ENCODE measurements around the gene CHRM4.

The CHRM4 gene

DNA sequence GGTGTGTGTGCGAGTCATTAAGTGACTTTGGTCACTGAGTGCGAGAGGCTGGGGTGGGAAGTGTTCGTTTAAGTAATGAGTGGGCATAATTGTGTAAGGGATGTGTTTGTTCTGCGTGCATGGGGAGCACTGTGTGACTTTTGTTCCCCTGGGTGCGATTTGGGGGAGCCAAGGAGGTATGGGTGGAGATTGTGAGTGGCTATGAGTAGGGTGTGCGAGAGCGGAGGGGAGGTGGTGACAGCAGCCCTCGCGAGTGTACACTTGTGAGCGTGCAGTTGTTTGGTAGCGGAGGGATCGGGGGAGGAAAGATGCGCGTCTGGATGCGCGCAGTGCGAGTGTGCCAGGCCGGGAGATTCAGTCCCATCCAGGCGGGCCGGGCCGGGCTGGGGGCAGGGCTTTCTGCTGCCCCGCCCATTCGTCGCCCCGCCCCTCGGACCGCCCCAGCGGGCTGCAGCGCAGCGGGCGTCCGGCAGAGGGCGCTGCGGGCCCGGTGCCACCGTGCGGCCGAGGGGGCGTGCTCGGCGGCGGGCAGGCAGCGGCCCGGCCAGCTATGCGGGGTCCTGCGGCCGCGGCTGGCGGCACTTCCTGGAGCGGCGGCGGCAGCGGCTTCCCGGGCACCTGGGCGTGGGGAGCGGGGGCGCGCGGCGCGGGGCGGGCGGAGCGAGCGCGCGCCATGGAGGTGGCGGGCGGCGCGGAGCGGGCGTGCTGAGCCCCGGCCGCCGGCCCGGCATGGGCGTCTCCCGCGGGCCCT is 44.5 kb downstream of the CHRM4 start, which contains the start of gene DGKZ:
TSS of gene DGKZ (plus strand) at position 578 of the 751 bp plus-strand sequence. CDS start 197 bp downstream, outside the sequence.
- peak; percentile 81 to 83 for DNase-seq (ENCODE audit: low read depth in 1 of 2, low spot score in 1 of 2)
- TF ChIP-seq, protein P1, sequence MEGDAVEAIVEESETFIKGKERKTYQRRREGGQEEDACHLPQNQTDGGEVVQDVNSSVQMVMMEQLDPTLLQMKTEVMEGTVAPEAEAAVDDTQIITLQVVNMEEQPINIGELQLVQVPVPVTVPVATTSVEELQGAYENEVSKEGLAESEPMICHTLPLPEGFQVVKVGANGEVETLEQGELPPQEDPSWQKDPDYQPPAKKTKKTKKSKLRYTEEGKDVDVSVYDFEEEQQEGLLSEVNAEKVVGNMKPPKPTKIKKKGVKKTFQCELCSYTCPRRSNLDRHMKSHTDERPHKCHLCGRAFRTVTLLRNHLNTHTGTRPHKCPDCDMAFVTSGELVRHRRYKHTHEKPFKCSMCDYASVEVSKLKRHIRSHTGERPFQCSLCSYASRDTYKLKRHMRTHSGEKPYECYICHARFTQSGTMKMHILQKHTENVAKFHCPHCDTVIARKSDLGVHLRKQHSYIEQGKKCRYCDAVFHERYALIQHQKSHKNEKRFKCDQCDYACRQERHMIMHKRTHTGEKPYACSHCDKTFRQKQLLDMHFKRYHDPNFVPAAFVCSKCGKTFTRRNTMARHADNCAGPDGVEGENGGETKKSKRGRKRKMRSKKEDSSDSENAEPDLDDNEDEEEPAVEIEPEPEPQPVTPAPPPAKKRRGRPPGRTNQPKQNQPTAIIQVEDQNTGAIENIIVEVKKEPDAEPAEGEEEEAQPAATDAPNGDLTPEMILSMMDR (IDR thresholded peaks at IDR 0.05; ENCODE audit: insufficient read depth, low read length): peak; percentile 2
- TF ChIP-seq GABPA (IDR thresholded peaks at IDR 0.05; ENCODE audit: low read depth) (no peak), POLR2AphosphoS5 (IDR thresholded peaks at IDR 0.05; ENCODE audit: low read depth) (peak; percentile 51)
- TF ChIP-seq, protein P2, sequence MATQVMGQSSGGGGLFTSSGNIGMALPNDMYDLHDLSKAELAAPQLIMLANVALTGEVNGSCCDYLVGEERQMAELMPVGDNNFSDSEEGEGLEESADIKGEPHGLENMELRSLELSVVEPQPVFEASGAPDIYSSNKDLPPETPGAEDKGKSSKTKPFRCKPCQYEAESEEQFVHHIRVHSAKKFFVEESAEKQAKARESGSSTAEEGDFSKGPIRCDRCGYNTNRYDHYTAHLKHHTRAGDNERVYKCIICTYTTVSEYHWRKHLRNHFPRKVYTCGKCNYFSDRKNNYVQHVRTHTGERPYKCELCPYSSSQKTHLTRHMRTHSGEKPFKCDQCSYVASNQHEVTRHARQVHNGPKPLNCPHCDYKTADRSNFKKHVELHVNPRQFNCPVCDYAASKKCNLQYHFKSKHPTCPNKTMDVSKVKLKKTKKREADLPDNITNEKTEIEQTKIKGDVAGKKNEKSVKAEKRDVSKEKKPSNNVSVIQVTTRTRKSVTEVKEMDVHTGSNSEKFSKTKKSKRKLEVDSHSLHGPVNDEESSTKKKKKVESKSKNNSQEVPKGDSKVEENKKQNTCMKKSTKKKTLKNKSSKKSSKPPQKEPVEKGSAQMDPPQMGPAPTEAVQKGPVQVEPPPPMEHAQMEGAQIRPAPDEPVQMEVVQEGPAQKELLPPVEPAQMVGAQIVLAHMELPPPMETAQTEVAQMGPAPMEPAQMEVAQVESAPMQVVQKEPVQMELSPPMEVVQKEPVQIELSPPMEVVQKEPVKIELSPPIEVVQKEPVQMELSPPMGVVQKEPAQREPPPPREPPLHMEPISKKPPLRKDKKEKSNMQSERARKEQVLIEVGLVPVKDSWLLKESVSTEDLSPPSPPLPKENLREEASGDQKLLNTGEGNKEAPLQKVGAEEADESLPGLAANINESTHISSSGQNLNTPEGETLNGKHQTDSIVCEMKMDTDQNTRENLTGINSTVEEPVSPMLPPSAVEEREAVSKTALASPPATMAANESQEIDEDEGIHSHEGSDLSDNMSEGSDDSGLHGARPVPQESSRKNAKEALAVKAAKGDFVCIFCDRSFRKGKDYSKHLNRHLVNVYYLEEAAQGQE (IDR thresholded peaks at IDR 0.05; ENCODE audit: insufficient replicate concordance, low read depth): no peak
- Histone ChIP-seq H3K27me3 (ENCODE audit: insufficient read depth, poor library complexity, severe bottlenecking) (no peaks in the 10 kb centered on the region), H3K4me3 (replicated peaks; ENCODE audit: insufficient read depth, low read length) (peak within 1 kb of the TSS; percentile 82), H3K27ac (replicated peaks) (peak within 1 kb of the TSS; percentile 94)

DNA sequence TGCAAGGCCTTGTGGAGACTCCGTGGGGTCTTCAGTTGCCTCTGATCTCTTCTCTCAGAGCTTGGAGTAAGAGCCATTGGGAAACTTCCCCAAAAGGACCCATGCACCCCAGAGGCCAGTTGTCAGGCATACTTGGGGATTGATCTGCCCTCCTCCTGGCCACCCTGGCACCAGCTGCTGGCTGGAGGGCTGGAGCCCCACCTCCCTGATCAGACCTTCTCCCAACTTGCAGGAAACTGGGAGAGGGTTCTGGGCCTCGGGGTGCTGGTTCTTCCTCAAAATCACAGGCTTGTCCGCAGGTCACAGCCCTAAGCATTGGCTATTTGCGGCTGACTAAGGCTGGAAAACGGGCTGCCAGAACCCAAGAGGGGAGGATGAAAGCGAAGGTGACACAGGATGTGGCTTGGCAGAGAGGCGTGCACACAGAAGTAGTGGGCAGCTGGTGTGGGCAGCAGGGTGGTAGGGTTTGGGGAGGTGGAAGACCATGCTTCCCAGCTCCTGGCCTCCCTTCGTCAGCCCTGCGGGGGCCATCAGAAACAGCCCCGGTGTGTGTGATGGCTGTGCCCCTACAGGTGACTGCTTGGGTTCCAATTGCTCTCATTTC is 45.6 kb downstream of the CHRM4 start:
- H3K27ac ChIP-seq (replicated peaks): peak overlapping the region; percentile 94
- H3K4me3 ChIP-seq (replicated peaks; ENCODE audit: insufficient read depth, low read length): peak overlapping the region; percentile 82
- TF ChIP-seq, protein P2 (IDR thresholded peaks at IDR 0.05; ENCODE audit: insufficient replicate concordance, low read depth): no peak
- 0 out of 2 replicates have a peak, but pooled peaks have one; percentile 51 for TF ChIP-seq POLR2AphosphoS5 (IDR thresholded peaks at IDR 0.05; ENCODE audit: low read depth)
- TF ChIP-seq GABPA (IDR thresholded peaks at IDR 0.05; ENCODE audit: low read depth): peak; percentile 42; the same call in 1 of the 2 replicates
- DNase-seq (ENCODE audit: low read depth in 1 of 2, low spot score in 1 of 2): peak in 1 of 2 experiments; percentile 71
- no peaks in the 10 kb centered on the region for H3K27me3 ChIP-seq (ENCODE audit: insufficient read depth, poor library complexity, severe bottlenecking)

DNA sequence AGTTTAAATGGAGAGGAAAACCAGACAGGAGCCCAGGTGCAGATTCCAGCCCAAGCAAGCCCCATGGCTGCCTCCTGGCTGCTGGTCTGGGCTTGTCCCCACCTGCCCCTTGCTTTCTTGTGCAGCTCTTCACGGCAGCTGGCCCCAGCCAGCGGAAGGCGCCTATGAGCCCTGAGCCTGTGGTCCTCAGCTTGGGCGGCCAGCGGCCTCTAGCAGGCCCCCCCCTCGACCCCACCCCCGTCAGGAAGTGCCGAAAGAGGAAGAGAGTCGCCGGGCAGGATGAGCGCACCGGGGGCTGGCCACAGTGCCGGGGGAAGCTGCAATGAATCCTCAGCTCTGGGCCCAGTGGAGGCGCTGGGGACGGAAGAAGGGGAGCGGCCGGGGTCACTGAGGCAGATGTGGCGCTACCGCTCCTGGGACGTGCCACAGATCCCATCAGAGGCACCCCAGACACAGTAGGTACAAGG is 46.4 kb downstream of the CHRM4 start:
- peak; percentile 86 to 89 for DNase-seq (ENCODE audit: low read depth in 1 of 2, low spot score in 1 of 2)
- Histone ChIP-seq H3K27me3 (ENCODE audit: insufficient read depth, poor library complexity, severe bottlenecking) (no peaks in the 10 kb centered on the region), H3K27ac (replicated peaks) (peak overlapping the region; percentile 94), H3K4me3 (replicated peaks; ENCODE audit: insufficient read depth, low read length) (peak overlapping the region; percentile 82)
- TF ChIP-seq, protein P2 (IDR thresholded peaks at IDR 0.05; ENCODE audit: insufficient replicate concordance, low read depth): no peak
- TF ChIP-seq, protein P1 (IDR thresholded peaks at IDR 0.05; ENCODE audit: insufficient read depth, low read length): no peak
- TF ChIP-seq GABPA (IDR thresholded peaks at IDR 0.05; ENCODE audit: low read depth) (peak; percentile 47), SPI1 (IDR thresholded peaks at IDR 0.05; ENCODE audit: borderline replicate concordance, low read depth) (peak; percentile 97), POLR2AphosphoS5 (IDR thresholded peaks at IDR 0.05; ENCODE audit: low read depth) (peak; percentile 73)
